ENCODE results near the gene ZNF865. TPM values are rescaled to one million over a fixed set of nuclear protein-coding genes. Genes with fewer than 3 reads are reported as not detected.

Gene ZNF865
- total and polyA plus RNA-seq, 2 donors (not counting 1 experiment from before 2014, with no cell fraction given): 11.3 to 22.7 TPM

- H3K9ac ChIP-seq (ENCODE audit: low read length): no peak overlapping the region
- no peak overlapping the region for H2AFZ ChIP-seq (ENCODE audit: insufficient read depth, low read depth, low read length, poor library complexity, severe bottlenecking)
- no peak for TF ChIP-seq EZH2 (IDR thresholded peaks at IDR 0.05; ENCODE audit: borderline replicate concordance, insufficient read depth, low read depth, low read length, poor library complexity, severe bottlenecking)
- no peak for TF ChIP-seq CTCF (IDR thresholded peaks at IDR 0.05)
- no peak overlapping the region for H3K4me3 ChIP-seq (ENCODE audit: control extremely low read depth in 1 of 5, extremely low read depth in 1 of 5, insufficient read depth in 1 of 5, low read depth in 2 of 5, low read length in 4 of 5)
- H3K79me2 ChIP-seq (ENCODE audit: control insufficient read depth, insufficient read depth, low read length): peaks cover 99% of the 10 kb centered on the region
- intact Hi-C loops (cut with micrococcal nuclease): no loop called here
- ChIA-PET CTCF (no interaction called here), POLR2A (no interaction called here)
- no peaks in the 10 kb centered on the region for H3K9me3 Mint-ChIP-seq (ENCODE audit: insufficient read depth)
- H3K27me3 ChIP-seq (replicated peaks in 1 of 4; ENCODE audit: control extremely low read depth in 1 of 4, control insufficient read depth in 3 of 4, insufficient read depth in 4 of 4, low read length in 3 of 4): no peaks in the 10 kb centered on the region
- peaks cover 23 to 29% of the 10 kb centered on the region in 2 donors for H3K4me1 ChIP-seq (ENCODE audit: control insufficient read depth in 2 of 2, insufficient read depth in 2 of 2, low read length in 2 of 2)
- H3K4me2 ChIP-seq (replicated peaks; ENCODE audit: low read depth, low read length, poor library complexity, severe bottlenecking): no peak overlapping the region
- H3K27ac ChIP-seq (ENCODE audit: low read length in 2 of 2): no peak overlapping the region
- H3K4me1 Mint-ChIP-seq: peaks cover 40% of the 10 kb centered on the region
- no peak overlapping the region for H3K4me3 Mint-ChIP-seq
- H3K9me3 ChIP-seq (ENCODE audit: control extremely low read depth in 1 of 3, control insufficient read depth in 2 of 3, insufficient read depth in 1 of 3, low read length in 2 of 3): no peaks in the 10 kb centered on the region
- ATAC-seq (ENCODE audit: low read depth): no peak
- WGBS (ENCODE audit: insufficient coverage): 77% methylated on average over 7 of the region's 7 CpGs
- peaks cover 0 to 83% of the 10 kb centered on the region in 2 experiments for H3K36me3 ChIP-seq (replicated peaks in 1 of 2; ENCODE audit: control extremely low read depth in 1 of 2, control insufficient read depth in 1 of 2, extremely low read depth in 1 of 2, insufficient read depth in 2 of 2, low read length in 1 of 2)
- no peak for DNase-seq
- H3K27me3 Mint-ChIP-seq: no peaks in the 10 kb centered on the region
- H3K27ac Mint-ChIP-seq: peak overlapping the region; percentile 15
- peaks cover 96% of the 10 kb centered on the region for H4K20me1 ChIP-seq (ENCODE audit: control insufficient read depth, insufficient read depth, low read length, poor library complexity, severe bottlenecking)
These were observed 56.4 kb downstream of the ZNF865 start for GRCh38 chr19:55661826-55662225.

- no peak for DNase-seq
- H3K4me1 ChIP-seq (ENCODE audit: control insufficient read depth in 2 of 2, insufficient read depth in 2 of 2, low read length in 2 of 2): peaks cover 3 to 7% of the 10 kb centered on the region in 2 donors
- H3K27ac ChIP-seq (ENCODE audit: low read length in 2 of 2): no peak overlapping the region
- Mint-ChIP-seq H3K4me1 (peaks cover 21% of the 10 kb centered on the region), H3K4me3 (no peak overlapping the region), H3K9me3 (ENCODE audit: insufficient read depth) (no peaks in the 10 kb centered on the region), H3K27me3 (no peaks in the 10 kb centered on the region), H3K27ac (no peak overlapping the region)
- POLR2A ChIA-PET: no interaction called here
- peaks cover 0 to 89% of the 10 kb centered on the region in 2 experiments for H3K36me3 ChIP-seq (replicated peaks in 1 of 2; ENCODE audit: control extremely low read depth in 1 of 2, control insufficient read depth in 1 of 2, extremely low read depth in 1 of 2, insufficient read depth in 2 of 2, low read length in 1 of 2)
- no peaks in the 10 kb centered on the region for H3K27me3 ChIP-seq (replicated peaks in 1 of 4; ENCODE audit: control extremely low read depth in 1 of 4, control insufficient read depth in 3 of 4, insufficient read depth in 4 of 4, low read length in 3 of 4)
- no peak overlapping the region for H3K4me2 ChIP-seq (replicated peaks; ENCODE audit: low read depth, low read length, poor library complexity, severe bottlenecking)
- no peak overlapping the region for H3K9ac ChIP-seq (ENCODE audit: low read length)
- CTCF ChIA-PET: no interaction called here
- H3K9me3 ChIP-seq (ENCODE audit: control extremely low read depth in 1 of 3, control insufficient read depth in 2 of 3, insufficient read depth in 1 of 3, low read length in 2 of 3): no peaks in the 10 kb centered on the region
- WGBS (ENCODE audit: insufficient coverage): 92% methylated on average over 20 of the region's 20 CpGs
- intact Hi-C loops (cut with micrococcal nuclease): no loop called here
- no peak overlapping the region for H2AFZ ChIP-seq (ENCODE audit: insufficient read depth, low read depth, low read length, poor library complexity, severe bottlenecking)
- ATAC-seq (ENCODE audit: low read depth): no peak
- H3K79me2 ChIP-seq (ENCODE audit: control insufficient read depth, insufficient read depth, low read length): peaks cover 99% of the 10 kb centered on the region
- H3K4me3 ChIP-seq (ENCODE audit: control extremely low read depth in 1 of 5, extremely low read depth in 1 of 5, insufficient read depth in 1 of 5, low read depth in 2 of 5, low read length in 4 of 5): no peak overlapping the region
- H4K20me1 ChIP-seq (ENCODE audit: control insufficient read depth, insufficient read depth, low read length, poor library complexity, severe bottlenecking): peaks cover 97% of the 10 kb centered on the region
- no peak for TF ChIP-seq EZH2 (IDR thresholded peaks at IDR 0.05; ENCODE audit: borderline replicate concordance, insufficient read depth, low read depth, low read length, poor library complexity, severe bottlenecking)
- no peak for TF ChIP-seq CTCF (IDR thresholded peaks at IDR 0.05)
These were observed 58.5 kb downstream of the ZNF865 start for GRCh38 chr19:55663846-55664536.
